Subcutaneous abdominal adipose tissue (tissue), 5 donors: ENCODE measurements around the gene SEC14L5.
"Not testable (repeated sequence)": the region's sequence is repeated elsewhere in the genome, so short reads cannot be mapped to it uniquely, and the experiment has no call there.

ENCODE experiments used
- H3K27ac ChIP-seq: one replicate; pipeline ENCODE4 v1.7.0; 2013; ENCODE audit warnings: low read depth, mild to moderate bottlenecking, inconsistent platforms, low read length, moderate library complexity
- H3K27me3 ChIP-seq, 5 donors: one replicate each; pipeline ENCODE4 v1.7.0; 2013; ENCODE audit warnings: low read length in 5 of 5, inconsistent platforms in 1 of 5; ENCODE audit not compliant: control insufficient read depth in 5 of 5, insufficient read depth in 4 of 5
- H3K36me3 ChIP-seq, 5 donors: one replicate each; pipeline ENCODE4 v1.7.0; 2013; ENCODE audit warnings: low read length in 5 of 5; ENCODE audit not compliant: control insufficient read depth in 5 of 5, insufficient read depth in 5 of 5
- H3K4me1 ChIP-seq, 5 donors: one replicate each; pipeline ENCODE4 v1.7.0; 2013; ENCODE audit warnings: low read length in 5 of 5, mild to moderate bottlenecking in 3 of 5, moderate library complexity in 1 of 5; ENCODE audit not compliant: control insufficient read depth in 5 of 5, insufficient read depth in 5 of 5
- H3K4me3 ChIP-seq, 5 donors: one replicate each; pipeline ENCODE4 v1.7.0; 2013; ENCODE audit warnings: low read length in 5 of 5, low read depth in 1 of 5
- H3K9ac ChIP-seq, 5 donors: one replicate each; pipeline ENCODE4 v1.7.0; 2013; ENCODE audit warnings: low read length in 5 of 5, mild to moderate bottlenecking in 4 of 5, moderate library complexity in 3 of 5
- H3K9me3 ChIP-seq, 5 donors: one replicate each; pipeline ENCODE4 v1.7.0; 2013; ENCODE audit warnings: low read length in 5 of 5; ENCODE audit not compliant: control insufficient read depth in 5 of 5
- donor health status: healthy.
- donor health status: healthy.
- donor health status: healthy.
- donor health status: healthy.
- donor health status: healthy.

The SEC14L5 gene

DNA sequence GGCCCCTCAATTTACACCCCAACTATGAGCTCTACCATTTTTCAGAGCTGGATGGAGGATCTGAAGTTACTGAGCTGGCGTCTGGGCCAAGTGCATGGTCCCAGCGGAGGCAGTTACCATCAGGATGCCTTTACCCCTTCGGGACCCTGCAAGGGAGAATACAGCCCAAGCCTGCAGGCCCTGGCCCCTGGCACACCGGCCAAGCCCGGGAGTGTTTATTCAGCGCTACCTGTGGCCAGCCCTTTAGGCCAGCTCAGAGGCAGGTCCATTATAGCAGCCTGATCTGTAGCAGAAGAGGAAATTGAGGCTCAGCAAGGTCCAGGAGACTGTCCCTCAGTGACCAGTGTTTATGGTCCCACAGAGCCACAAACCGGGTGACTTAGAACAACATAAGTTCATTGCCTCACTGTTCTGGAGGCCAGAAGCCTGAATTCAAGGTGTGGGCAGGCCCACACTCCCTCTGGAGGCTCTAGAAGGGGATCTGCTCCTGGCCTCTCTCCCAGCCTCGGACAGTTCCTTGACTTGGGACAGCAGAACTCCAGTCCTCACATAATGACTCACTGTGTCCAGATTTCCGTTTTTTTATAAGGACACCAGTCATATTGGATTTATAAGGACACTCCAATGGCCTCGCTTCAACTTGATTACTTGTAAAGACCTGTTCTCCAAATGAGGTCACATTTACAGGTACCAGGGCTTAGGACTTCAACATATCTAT is 8.8 kb downstream of the SEC14L5 start:
- peaks cover 0 to 9% (median 5%) of the 10 kb centered on the region in 5 donors for H3K27me3 ChIP-seq
- no peaks in the 10 kb centered on the region for H3K9me3 ChIP-seq
- H3K27ac ChIP-seq = no peak overlapping the region
- H3K36me3 ChIP-seq = no peaks in the 10 kb centered on the region
- no peak overlapping the region for H3K4me3 ChIP-seq
- H3K4me1 ChIP-seq = no peaks in the 10 kb centered on the region
- no peak overlapping the region for H3K9ac ChIP-seq

DNA sequence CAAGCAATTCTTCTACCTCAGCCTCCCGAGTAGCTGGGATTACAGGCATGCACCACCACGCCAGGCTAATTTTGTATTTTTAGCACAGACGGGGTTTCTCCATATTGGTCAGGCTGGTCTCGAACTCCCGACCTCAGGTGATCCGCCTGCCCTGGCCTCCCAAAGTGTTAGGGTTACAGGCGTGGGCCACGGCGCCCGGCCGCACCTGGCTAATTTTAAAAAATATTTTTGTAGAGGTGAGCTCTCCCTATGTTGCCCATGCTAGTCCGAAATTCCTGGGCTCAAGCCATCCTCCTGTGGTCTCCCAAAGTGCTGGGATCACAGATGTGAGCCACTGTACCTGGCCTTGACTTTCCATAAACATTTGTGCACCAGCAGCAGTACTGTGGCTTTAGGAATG is 10.1 kb downstream of the SEC14L5 start:
- H3K4me1 ChIP-seq, H3K9ac ChIP-seq, H3K9me3 ChIP-seq, H3K27ac ChIP-seq, H3K4me3 ChIP-seq, H3K36me3 ChIP-seq: not testable (repeated sequence)
- H3K27me3 ChIP-seq = peaks cover 0 to 12% (median 5%) of the 10 kb centered on the region in 5 donors

DNA sequence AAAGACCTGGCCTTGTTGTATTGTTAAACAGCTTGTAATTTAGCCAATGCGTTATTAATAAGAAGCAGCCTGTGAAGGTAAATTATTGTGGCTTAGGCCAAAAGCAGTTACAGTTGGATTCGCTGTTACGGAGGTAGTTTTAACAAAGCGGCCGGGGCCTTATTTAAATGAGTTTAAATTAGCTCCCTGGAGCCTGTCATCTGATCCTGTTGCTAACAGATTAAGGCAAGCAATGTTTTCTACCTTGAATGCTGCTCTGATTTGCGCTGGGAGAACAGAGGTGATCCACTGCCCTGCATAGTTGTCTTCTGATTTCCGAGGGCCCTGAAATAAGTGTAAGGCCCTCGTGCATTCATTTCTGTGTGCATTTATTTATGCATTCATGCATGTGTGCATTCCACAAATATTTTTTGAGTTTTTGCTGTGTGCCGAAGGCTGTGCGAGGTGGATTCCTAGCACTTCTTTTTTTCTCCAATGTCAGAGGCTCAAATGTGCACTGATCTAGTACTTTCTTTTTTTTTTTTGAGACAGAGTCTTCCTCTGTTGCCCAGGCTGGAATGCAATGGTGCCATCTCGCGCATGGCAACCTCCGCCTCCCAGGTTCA is 10.9 kb downstream of the SEC14L5 start:
- Histone ChIP-seq H3K27ac (no peak overlapping the region), H3K4me3 (no peak overlapping the region), H3K9ac (no peak overlapping the region), H3K9me3 (no peaks in the 10 kb centered on the region), H3K36me3 (no peaks in the 10 kb centered on the region), H3K4me1 (no peaks in the 10 kb centered on the region), H3K27me3 (peaks cover 0 to 12% (median 5%) of the 10 kb centered on the region in 5 donors)

DNA sequence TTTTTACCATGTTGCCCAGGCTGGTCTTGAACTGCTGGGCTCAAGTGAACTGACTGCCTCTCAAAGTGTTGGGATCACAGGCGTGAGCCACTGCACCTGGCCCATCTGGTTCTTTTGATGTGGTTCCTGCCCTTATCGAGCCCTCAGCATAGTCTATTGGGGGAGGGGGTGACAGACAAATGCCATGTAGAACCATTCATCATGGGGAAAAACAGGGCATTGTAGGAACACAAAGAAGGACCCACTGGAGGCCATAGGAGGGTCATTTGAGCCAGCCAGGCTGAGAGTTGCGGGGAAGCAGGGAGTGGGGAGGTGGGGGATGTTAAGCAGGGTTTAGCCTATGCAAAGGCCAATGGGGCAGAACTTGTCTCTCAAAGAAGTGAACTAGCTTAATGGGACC is 11.9 kb downstream of the SEC14L5 start:
- no peak overlapping the region for H3K27ac ChIP-seq
- peaks cover 0 to 12% (median 5%) of the 10 kb centered on the region in 5 donors for H3K27me3 ChIP-seq
- H3K4me3 ChIP-seq = no peak overlapping the region
- no peaks in the 10 kb centered on the region for H3K9me3 ChIP-seq
- H3K9ac ChIP-seq = no peak overlapping the region
- H3K36me3 ChIP-seq = no peaks in the 10 kb centered on the region
- no peaks in the 10 kb centered on the region for H3K4me1 ChIP-seq

DNA sequence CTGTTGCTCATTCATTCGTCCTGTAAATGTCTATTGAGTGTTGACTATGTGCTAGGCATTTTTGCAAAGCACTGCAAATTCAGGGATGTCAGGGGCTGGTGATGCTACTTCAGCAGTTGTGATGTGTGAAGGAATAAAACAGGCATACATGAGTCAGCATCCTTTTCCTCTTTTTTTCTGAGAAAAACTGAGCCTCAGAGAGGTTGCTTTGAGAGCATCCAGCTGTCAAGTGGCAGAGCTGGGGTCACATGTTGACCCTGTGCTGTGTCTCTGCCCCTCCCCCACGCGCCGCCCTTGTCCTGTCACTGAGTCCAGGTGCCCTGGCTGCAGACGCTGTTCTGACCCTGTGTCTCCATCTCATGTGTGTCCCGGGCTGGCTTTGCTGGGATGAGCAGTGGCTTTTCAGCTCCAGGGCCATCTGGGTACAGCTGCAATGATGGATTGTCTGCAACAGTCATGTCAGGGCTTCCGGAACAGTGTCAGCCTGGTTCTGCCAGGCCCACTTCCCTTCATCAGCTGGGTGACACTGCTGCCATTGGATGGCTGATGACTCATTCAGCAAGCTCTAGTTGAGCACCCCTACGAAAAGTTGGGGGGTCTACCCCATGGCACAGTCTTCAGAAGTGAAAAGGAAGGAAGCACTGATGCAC is 14.9 kb downstream of the SEC14L5 start:
- Histone ChIP-seq H3K9me3 (peaks cover 0 to 3% (median 0%) of the 10 kb centered on the region in 5 donors), H3K27ac (no peak overlapping the region), H3K36me3 (no peaks in the 10 kb centered on the region), H3K9ac (no peak overlapping the region), H3K4me1 (no peaks in the 10 kb centered on the region), H3K27me3 (peaks cover 0 to 12% (median 5%) of the 10 kb centered on the region in 5 donors), H3K4me3 (no peak overlapping the region)

DNA sequence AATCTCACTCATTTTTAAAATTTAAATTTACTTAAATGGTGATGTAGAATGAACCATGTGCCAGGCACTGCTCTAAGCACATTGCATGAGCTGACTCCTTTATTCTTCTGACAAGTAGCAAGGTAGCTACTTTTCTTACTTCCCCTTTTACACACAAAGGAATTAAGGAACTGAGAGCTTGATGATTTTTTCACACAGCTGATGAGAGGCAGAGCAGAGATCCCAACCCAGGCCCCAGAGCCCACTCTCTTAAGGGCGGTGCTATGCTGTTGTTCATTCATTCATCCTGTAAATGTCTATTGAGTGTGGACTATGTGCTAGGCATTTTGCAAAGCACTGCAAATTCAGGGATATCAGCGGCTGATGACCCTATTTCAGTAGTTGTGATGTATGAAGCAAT is 17.9 kb downstream of the SEC14L5 start:
- Histone ChIP-seq H3K9me3 (peaks cover 0 to 3% (median 0%) of the 10 kb centered on the region in 5 donors), H3K9ac (no peak overlapping the region), H3K36me3 (no peaks in the 10 kb centered on the region), H3K27me3 (peaks cover 0 to 8% (median 4%) of the 10 kb centered on the region in 5 donors), H3K4me1 (no peaks in the 10 kb centered on the region), H3K27ac (no peak overlapping the region), H3K4me3 (no peak overlapping the region)

DNA sequence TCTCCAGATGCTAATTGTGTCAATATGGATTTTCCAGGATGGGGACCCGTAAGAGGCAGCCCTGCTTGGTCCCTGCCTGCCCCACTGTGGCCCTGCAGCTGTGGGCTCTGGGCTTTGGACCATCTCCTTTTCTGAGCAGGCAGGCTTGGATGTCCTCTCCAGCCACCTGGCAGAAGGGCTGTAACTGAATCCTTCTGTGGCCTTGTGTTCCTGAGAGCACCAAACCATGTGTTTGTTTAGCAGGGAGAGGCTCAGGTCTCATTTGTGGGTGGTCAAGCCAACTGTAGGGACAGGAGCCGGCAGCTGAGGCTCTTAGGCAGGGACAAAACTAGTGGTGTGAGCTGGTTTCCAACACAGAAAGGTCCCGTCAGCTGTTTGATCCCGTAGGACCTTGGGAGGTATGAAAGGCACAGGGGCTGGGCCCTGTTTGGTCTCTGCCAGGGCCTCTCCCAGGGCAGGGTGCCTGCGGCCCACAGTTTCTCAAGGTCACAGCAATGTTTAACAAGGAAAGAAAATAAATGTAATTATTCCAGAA is 18.5 kb downstream of the SEC14L5 start:
- no peaks in the 10 kb centered on the region for H3K36me3 ChIP-seq
- H3K9me3 ChIP-seq = peaks cover 0 to 3% (median 0%) of the 10 kb centered on the region in 5 donors
- H3K27ac ChIP-seq = no peak overlapping the region
- no peak overlapping the region for H3K9ac ChIP-seq
- H3K4me3 ChIP-seq = no peak overlapping the region
- peaks cover 0 to 5% (median 4%) of the 10 kb centered on the region in 5 donors for H3K27me3 ChIP-seq
- H3K4me1 ChIP-seq = no peaks in the 10 kb centered on the region

DNA sequence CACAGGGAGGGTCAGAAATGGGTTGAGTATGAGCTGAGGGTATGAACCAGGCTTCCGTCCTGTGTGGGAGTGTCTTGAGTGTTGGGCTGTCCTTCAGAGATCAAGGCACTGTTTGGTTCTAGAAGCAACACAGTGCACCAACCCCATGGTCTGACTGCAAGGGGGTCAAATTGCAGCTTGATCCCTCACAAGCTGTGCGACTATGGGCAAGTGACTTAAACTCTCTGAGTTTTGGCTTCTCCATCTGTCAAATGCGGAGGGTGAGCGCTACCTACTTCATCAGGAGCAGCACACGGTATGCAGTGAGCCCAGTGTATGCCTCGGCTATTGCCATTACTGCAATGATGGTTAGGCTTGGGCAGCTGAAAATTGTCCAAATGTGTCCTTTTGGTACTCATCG is 21.0 kb downstream of the SEC14L5 start:
- H3K27me3 ChIP-seq = peaks cover 0 to 5% (median 2%) of the 10 kb centered on the region in 5 donors
- peaks cover 0 to 3% (median under 1%) of the 10 kb centered on the region in 5 donors for H3K9me3 ChIP-seq
- peaks cover 0 to 3% (median 0%) of the 10 kb centered on the region in 5 donors for H3K4me1 ChIP-seq
- no peaks in the 10 kb centered on the region for H3K36me3 ChIP-seq
- H3K27ac ChIP-seq = no peak overlapping the region
- no peak overlapping the region for H3K9ac ChIP-seq
- no peak overlapping the region for H3K4me3 ChIP-seq

DNA sequence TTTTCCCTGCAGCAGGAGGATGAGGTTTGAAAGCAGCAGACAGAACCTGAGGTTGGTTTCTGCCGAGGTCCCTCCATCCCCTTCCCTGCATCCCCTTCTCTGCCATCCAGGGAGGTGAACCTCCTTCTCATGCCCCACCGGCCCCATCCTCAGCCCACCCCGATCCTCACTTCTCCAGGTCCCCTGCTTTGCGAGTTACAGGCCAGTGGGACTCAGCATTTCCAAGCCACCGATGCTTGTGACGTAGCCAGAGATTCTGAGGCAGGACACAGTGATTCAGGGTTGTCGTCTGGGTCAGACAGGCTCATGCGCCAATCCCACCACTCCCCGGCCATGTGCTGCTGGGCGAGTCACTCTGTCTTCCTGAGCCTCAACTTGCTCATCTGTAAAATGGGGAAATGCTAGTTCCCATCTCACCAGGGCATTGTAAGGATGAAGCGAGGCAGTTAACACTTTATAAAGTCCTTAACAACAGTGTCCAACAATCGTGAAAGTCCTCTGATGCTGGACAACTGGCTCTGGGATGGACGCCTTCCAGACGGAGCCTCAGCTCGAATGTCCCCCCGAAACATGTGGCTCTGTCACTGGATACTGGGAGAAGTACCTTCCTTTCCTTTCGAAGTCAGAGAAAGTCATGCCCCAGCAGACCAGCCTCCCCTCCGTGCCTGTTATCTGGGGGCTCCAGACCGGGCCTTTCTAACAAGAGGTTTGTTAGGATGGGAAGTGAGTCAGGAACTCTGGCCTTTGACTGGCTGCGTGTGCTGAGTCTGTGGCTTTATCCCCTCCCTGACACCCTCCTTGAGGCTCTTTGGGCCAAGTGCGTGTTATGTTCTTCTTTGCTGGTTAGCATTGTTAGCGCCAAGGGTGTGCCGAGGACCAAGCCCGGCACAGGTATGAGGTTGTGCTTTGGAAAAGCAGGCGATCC is 21.9 kb downstream of the SEC14L5 start:
- Histone ChIP-seq H3K27ac (no peak overlapping the region), H3K9ac (no peak overlapping the region), H3K36me3 (no peaks in the 10 kb centered on the region), H3K4me3 (no peak overlapping the region), H3K4me1 (peaks cover 0 to 3% (median 0%) of the 10 kb centered on the region in 5 donors), H3K9me3 (peaks cover 0 to 4% (median 2%) of the 10 kb centered on the region in 5 donors), H3K27me3 (peaks cover 0 to 5% (median 2%) of the 10 kb centered on the region in 5 donors)
